ENCODE data around the gene FAM107B. TPM values are rescaled to one million over a fixed set of nuclear protein-coding genes. Genes with fewer than 3 reads are reported as not detected.

The FAM107B gene
- total RNA-seq, 1 donor from 2014 or later, result 82.2 TPM

- no peak for TF ChIP-seq CTCF (IDR thresholded peaks at IDR 0.05; ENCODE audit: unreplicated experiment)
- peaks cover 21% of the 10 kb centered on the region for H3K4me1 Mint-ChIP-seq (ENCODE audit: low read depth)
- peaks cover 6% of the 10 kb centered on the region for H3K36me3 Mint-ChIP-seq (ENCODE audit: insufficient read depth)
- H3K4me3 Mint-ChIP-seq (ENCODE audit: low read depth), result no peak overlapping the region
- no peak for DNase-seq (ENCODE audit: low spot score, unreplicated experiment)
- no peaks in the 10 kb centered on the region for H3K27me3 Mint-ChIP-seq
- H3K27ac Mint-ChIP-seq, result peak overlapping the region; percentile 60
- H3K9me3 Mint-ChIP-seq (ENCODE audit: low read depth), result no peaks in the 10 kb centered on the region
These were observed 241.4 kb downstream of the FAM107B start for GRCh38 chr10:14533295-14533694.

- Mint-ChIP-seq H3K36me3 (ENCODE audit: insufficient read depth) (peaks cover 7% of the 10 kb centered on the region), H3K27ac (peak overlapping the region; percentile 60), H3K4me3 (ENCODE audit: low read depth) (peak overlapping the region; percentile 9), H3K27me3 (no peaks in the 10 kb centered on the region), H3K4me1 (ENCODE audit: low read depth) (peaks cover 21% of the 10 kb centered on the region), H3K9me3 (ENCODE audit: low read depth) (no peaks in the 10 kb centered on the region)
- TF ChIP-seq CTCF (IDR thresholded peaks at IDR 0.05; ENCODE audit: unreplicated experiment), result no peak
- DNase-seq (ENCODE audit: low spot score, unreplicated experiment), result no peak
These were observed 242.0 kb downstream of the FAM107B start for GRCh38 chr10:14532473-14533251.

- peaks cover 10% of the 10 kb centered on the region for H3K36me3 Mint-ChIP-seq (ENCODE audit: insufficient read depth)
- H3K9me3 Mint-ChIP-seq (ENCODE audit: low read depth), result no peaks in the 10 kb centered on the region
- peak overlapping the region; percentile 33 for H3K27ac Mint-ChIP-seq
- DNase-seq (ENCODE audit: low spot score, unreplicated experiment), result no peak
- no peak for TF ChIP-seq CTCF (IDR thresholded peaks at IDR 0.05; ENCODE audit: unreplicated experiment)
- peaks cover 26% of the 10 kb centered on the region for H3K4me1 Mint-ChIP-seq (ENCODE audit: low read depth)
- H3K27me3 Mint-ChIP-seq, result no peaks in the 10 kb centered on the region
- no peak overlapping the region for H3K4me3 Mint-ChIP-seq (ENCODE audit: low read depth)
These were observed 242.7 kb downstream of the FAM107B start for GRCh38 chr10:14531974-14532373.

- Mint-ChIP-seq H3K27me3 (no peaks in the 10 kb centered on the region), H3K9me3 (ENCODE audit: low read depth) (no peaks in the 10 kb centered on the region), H3K4me3 (ENCODE audit: low read depth) (no peak overlapping the region), H3K27ac (no peak overlapping the region), H3K4me1 (ENCODE audit: low read depth) (peaks cover 30% of the 10 kb centered on the region), H3K36me3 (ENCODE audit: insufficient read depth) (peaks cover 17% of the 10 kb centered on the region)
- no peak for TF ChIP-seq CTCF (IDR thresholded peaks at IDR 0.05; ENCODE audit: unreplicated experiment)
- DNase-seq (ENCODE audit: low spot score, unreplicated experiment), result no peak
These were observed 244.2 kb downstream of the FAM107B start for GRCh38 chr10:14530465-14530864.

- Mint-ChIP-seq H3K27ac (no peak overlapping the region), H3K4me1 (ENCODE audit: low read depth) (peaks cover 32% of the 10 kb centered on the region), H3K4me3 (ENCODE audit: low read depth) (no peak overlapping the region), H3K36me3 (ENCODE audit: insufficient read depth) (peaks cover 18% of the 10 kb centered on the region), H3K9me3 (ENCODE audit: low read depth) (no peaks in the 10 kb centered on the region), H3K27me3 (no peaks in the 10 kb centered on the region)
- no peak for TF ChIP-seq CTCF (IDR thresholded peaks at IDR 0.05; ENCODE audit: unreplicated experiment)
- DNase-seq (ENCODE audit: low spot score, unreplicated experiment), result no peak
These were observed 245.3 kb downstream of the FAM107B start for GRCh38 chr10:14529351-14529750.
